ENCODE measurements around the gene ARID4B.

- TF ChIP-seq CTCF (IDR thresholded peaks at IDR 0.05; ENCODE audit: insufficient read depth, low read length, poor library complexity, severe bottlenecking) = no peak
- TF ChIP-seq EZH2phosphoT487 (conservative IDR thresholded peaks at IDR 0.05; ENCODE audit: low read length) = no peak
Observed at GRCh38 chr1:235133086-235133485, 194.9 kb downstream of the ARID4B start.
